Measurements from ENCODE around the gene RCBTB2.

Gene RCBTB2

DNA sequence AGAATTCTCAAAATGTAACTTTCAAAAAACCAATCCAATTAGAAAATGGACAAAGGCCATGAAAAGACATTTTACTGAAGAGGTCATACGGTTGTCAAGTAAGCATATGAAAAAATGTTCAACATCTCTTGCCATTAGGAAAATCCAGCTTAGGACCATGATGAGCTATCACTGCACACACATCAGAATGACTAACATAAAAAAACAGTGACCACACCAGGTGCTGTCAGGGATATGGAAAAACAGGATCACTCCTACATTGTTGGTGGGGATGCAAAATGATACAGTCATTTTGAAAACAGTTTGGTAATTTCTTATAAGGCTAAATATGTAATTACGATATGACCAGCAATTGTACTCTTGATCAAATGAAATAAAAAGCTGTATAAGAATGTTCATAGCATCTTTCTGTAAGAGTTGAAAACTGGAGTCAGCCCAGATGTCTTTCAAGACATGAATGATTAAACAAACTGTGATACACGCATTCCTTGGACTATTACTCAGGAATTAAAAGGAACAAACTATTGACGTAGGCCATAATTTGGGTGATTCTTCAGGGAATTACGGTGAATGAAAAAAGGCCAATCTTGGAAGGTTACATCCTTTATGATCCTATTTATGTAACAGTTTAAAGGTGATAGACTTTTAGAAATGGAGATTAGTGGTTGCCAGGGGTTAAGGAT, 26.9 kb upstream of the RCBTB2 start:
- TF ChIP-seq RARB (CRISPR knock-in tag; IDR thresholded peaks at IDR 0.05) (no peak), ESRRG (CRISPR knock-in tag; IDR thresholded peaks at IDR 0.05) (no peak), CSRNP3 (CRISPR knock-in tag; IDR thresholded peaks at IDR 0.05) (no peak), PPARA (CRISPR knock-in tag; IDR thresholded peaks at IDR 0.05; ENCODE audit: borderline replicate concordance) (no peak), TCF4 (CRISPR knock-in tag; IDR thresholded peaks at IDR 0.05; ENCODE audit: borderline replicate concordance) (no peak), GLIS3 (CRISPR knock-in tag; IDR thresholded peaks at IDR 0.05) (no peak), ZNF565 (CRISPR knock-in tag; conservative IDR thresholded peaks at IDR 0.05; ENCODE audit: low read depth) (no peak), OSR1 (CRISPR knock-in tag; IDR thresholded peaks at IDR 0.05) (no peak), ZFP3 (CRISPR knock-in tag; IDR thresholded peaks at IDR 0.05) (no peak), TOX (CRISPR knock-in tag; IDR thresholded peaks at IDR 0.05; ENCODE audit: borderline replicate concordance) (no peak), BACH2 (CRISPR knock-in tag; IDR thresholded peaks at IDR 0.05; ENCODE audit: borderline replicate concordance) (no peak), ZC3H10 (CRISPR knock-in tag; IDR thresholded peaks at IDR 0.05) (no peak), CSDC2 (CRISPR knock-in tag; IDR thresholded peaks at IDR 0.05) (no peak), ZFP30 (CRISPR knock-in tag; IDR thresholded peaks at IDR 0.05) (no peak), ZNF70 (CRISPR knock-in tag; IDR thresholded peaks at IDR 0.05) (no peak), ARNTL (CRISPR knock-in tag; IDR thresholded peaks at IDR 0.05; ENCODE audit: borderline replicate concordance, low read depth) (no peak)
- TF ChIP-seq, protein P1, sequence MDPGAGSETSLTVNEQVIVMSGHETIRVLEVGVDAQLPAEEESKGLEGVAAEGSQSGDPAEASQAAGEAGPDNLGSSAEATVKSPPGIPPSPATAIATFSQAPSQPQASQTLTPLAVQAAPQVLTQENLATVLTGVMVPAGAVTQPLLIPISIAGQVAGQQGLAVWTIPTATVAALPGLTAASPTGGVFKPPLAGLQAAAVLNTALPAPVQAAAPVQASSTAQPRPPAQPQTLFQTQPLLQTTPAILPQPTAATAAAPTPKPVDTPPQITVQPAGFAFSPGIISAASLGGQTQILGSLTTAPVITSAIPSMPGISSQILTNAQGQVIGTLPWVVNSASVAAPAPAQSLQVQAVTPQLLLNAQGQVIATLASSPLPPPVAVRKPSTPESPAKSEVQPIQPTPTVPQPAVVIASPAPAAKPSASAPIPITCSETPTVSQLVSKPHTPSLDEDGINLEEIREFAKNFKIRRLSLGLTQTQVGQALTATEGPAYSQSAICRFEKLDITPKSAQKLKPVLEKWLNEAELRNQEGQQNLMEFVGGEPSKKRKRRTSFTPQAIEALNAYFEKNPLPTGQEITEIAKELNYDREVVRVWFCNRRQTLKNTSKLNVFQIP (CRISPR knock-in tag; IDR thresholded peaks at IDR 0.05; ENCODE audit: borderline replicate concordance, low read depth) = no peak
- TF ChIP-seq, protein P2, sequence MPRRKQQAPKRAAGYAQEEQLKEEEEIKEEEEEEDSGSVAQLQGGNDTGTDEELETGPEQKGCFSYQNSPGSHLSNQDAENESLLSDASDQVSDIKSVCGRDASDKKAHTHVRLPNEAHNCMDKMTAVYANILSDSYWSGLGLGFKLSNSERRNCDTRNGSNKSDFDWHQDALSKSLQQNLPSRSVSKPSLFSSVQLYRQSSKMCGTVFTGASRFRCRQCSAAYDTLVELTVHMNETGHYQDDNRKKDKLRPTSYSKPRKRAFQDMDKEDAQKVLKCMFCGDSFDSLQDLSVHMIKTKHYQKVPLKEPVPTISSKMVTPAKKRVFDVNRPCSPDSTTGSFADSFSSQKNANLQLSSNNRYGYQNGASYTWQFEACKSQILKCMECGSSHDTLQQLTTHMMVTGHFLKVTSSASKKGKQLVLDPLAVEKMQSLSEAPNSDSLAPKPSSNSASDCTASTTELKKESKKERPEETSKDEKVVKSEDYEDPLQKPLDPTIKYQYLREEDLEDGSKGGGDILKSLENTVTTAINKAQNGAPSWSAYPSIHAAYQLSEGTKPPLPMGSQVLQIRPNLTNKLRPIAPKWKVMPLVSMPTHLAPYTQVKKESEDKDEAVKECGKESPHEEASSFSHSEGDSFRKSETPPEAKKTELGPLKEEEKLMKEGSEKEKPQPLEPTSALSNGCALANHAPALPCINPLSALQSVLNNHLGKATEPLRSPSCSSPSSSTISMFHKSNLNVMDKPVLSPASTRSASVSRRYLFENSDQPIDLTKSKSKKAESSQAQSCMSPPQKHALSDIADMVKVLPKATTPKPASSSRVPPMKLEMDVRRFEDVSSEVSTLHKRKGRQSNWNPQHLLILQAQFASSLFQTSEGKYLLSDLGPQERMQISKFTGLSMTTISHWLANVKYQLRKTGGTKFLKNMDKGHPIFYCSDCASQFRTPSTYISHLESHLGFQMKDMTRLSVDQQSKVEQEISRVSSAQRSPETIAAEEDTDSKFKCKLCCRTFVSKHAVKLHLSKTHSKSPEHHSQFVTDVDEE (CRISPR knock-in tag; IDR thresholded peaks at IDR 0.05) = no peak
- TF ChIP-seq, protein P3, sequence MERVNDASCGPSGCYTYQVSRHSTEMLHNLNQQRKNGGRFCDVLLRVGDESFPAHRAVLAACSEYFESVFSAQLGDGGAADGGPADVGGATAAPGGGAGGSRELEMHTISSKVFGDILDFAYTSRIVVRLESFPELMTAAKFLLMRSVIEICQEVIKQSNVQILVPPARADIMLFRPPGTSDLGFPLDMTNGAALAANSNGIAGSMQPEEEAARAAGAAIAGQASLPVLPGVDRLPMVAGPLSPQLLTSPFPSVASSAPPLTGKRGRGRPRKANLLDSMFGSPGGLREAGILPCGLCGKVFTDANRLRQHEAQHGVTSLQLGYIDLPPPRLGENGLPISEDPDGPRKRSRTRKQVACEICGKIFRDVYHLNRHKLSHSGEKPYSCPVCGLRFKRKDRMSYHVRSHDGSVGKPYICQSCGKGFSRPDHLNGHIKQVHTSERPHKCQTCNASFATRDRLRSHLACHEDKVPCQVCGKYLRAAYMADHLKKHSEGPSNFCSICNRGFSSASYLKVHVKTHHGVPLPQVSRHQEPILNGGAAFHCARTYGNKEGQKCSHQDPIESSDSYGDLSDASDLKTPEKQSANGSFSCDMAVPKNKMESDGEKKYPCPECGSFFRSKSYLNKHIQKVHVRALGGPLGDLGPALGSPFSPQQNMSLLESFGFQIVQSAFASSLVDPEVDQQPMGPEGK (CRISPR knock-in tag; IDR thresholded peaks at IDR 0.05; ENCODE audit: borderline replicate concordance) = no peak
- no peak for ATAC-seq

DNA sequence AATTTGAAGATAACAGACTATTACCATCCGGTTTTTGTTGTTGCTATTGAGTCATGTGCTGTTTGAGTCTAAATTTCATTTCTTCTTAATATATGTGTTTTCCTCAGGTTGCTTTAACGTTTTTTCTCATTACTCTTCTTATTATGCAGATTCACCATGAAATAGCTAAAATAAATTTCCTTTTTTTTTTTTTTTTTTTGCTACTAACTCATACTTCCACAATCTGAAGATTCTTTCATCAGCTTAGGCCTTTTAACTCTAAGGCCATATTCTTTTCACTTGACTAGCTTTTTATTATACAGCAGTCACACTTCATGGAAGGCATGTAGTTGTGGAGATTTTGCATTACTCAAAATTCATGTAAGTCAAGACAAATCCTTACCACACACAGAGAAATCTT, 23.9 kb upstream of the RCBTB2 start:
- TF ChIP-seq CSDC2 (CRISPR knock-in tag; IDR thresholded peaks at IDR 0.05) (no peak), ZNF8 (CRISPR knock-in tag; IDR thresholded peaks at IDR 0.05) (no peak), ESRRG (CRISPR knock-in tag; IDR thresholded peaks at IDR 0.05) (no peak), ZC3H10 (CRISPR knock-in tag; IDR thresholded peaks at IDR 0.05) (no peak), ARNTL (CRISPR knock-in tag; IDR thresholded peaks at IDR 0.05; ENCODE audit: borderline replicate concordance, low read depth) (no peak), ISL1 (CRISPR knock-in tag; IDR thresholded peaks at IDR 0.05) (no peak), GLIS3 (CRISPR knock-in tag; IDR thresholded peaks at IDR 0.05) (no peak), ZFP3 (CRISPR knock-in tag; IDR thresholded peaks at IDR 0.05) (no peak), ZFP30 (CRISPR knock-in tag; IDR thresholded peaks at IDR 0.05) (no peak), PPARA (CRISPR knock-in tag; IDR thresholded peaks at IDR 0.05; ENCODE audit: borderline replicate concordance) (no peak), TCF4 (CRISPR knock-in tag; IDR thresholded peaks at IDR 0.05; ENCODE audit: borderline replicate concordance) (no peak), ZNF565 (CRISPR knock-in tag; conservative IDR thresholded peaks at IDR 0.05; ENCODE audit: low read depth) (no peak)
- TF ChIP-seq, protein P4, sequence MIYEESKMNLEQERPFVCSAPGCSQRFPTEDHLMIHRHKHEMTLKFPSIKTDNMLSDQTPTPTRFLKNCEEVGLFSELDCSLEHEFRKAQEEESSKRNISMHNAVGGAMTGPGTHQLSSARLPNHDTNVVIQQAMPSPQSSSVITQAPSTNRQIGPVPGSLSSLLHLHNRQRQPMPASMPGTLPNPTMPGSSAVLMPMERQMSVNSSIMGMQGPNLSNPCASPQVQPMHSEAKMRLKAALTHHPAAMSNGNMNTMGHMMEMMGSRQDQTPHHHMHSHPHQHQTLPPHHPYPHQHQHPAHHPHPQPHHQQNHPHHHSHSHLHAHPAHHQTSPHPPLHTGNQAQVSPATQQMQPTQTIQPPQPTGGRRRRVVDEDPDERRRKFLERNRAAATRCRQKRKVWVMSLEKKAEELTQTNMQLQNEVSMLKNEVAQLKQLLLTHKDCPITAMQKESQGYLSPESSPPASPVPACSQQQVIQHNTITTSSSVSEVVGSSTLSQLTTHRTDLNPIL (CRISPR knock-in tag; IDR thresholded peaks at IDR 0.05; ENCODE audit: low read depth) = no peak
- TF ChIP-seq, protein P3 (CRISPR knock-in tag; IDR thresholded peaks at IDR 0.05; ENCODE audit: borderline replicate concordance) = no peak
- TF ChIP-seq, protein P2 (CRISPR knock-in tag; IDR thresholded peaks at IDR 0.05) = no peak
- TF ChIP-seq, protein P1 (CRISPR knock-in tag; IDR thresholded peaks at IDR 0.05; ENCODE audit: borderline replicate concordance, low read depth) = no peak
- ATAC-seq = no peak

Measured in SK-N-SH treated with all-trans-retinoic acid at 6 μM for 48 hours (cell line).